Measurements from ENCODE around the gene PVALB.

- TF ChIP-seq YY1 (IDR thresholded peaks at IDR 0.05; ENCODE audit: low read depth) = peak; percentile 51; the same call in 1 of the 2 replicates
- no peak for TF ChIP-seq NFIC (IDR thresholded peaks at IDR 0.05)
- no peak for TF ChIP-seq EP300 (IDR thresholded peaks at IDR 0.05; ENCODE audit: borderline replicate concordance)
- peak; percentile 30; the same call in 1 of the 2 replicates for TF ChIP-seq RAD21 (IDR thresholded peaks at IDR 0.05; ENCODE audit: low read depth)
- no peak for TF ChIP-seq TAF1 (IDR thresholded peaks at IDR 0.05; ENCODE audit: low read depth)
- no peak for TF ChIP-seq MAX (IDR thresholded peaks at IDR 0.05)
- TF ChIP-seq TEAD4 (IDR thresholded peaks at IDR 0.05) = no peak
- TF ChIP-seq ZBTB7A (IDR thresholded peaks at IDR 0.05; ENCODE audit: low read depth) = no peak
- TF ChIP-seq CEBPB (IDR thresholded peaks at IDR 0.05) = no peak
- TF ChIP-seq, protein P1, sequence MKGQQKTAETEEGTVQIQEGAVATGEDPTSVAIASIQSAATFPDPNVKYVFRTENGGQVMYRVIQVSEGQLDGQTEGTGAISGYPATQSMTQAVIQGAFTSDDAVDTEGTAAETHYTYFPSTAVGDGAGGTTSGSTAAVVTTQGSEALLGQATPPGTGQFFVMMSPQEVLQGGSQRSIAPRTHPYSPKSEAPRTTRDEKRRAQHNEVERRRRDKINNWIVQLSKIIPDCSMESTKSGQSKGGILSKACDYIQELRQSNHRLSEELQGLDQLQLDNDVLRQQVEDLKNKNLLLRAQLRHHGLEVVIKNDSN (IDR thresholded peaks at IDR 0.05) = no peak
- TF ChIP-seq REST (IDR thresholded peaks at IDR 0.05; ENCODE audit: low read depth) = no peak
Measured at GRCh38 chr22:36853407-36854099, 36.7 kb upstream of the PVALB start.

Measured in Ishikawa (cell line).